ENCODE results near the gene SMG6.
"Not testable (repeated sequence)": the region's sequence is repeated elsewhere in the genome, so short reads cannot be mapped to it uniquely, and the experiment has no call there.

The SMG6 gene

DNA sequence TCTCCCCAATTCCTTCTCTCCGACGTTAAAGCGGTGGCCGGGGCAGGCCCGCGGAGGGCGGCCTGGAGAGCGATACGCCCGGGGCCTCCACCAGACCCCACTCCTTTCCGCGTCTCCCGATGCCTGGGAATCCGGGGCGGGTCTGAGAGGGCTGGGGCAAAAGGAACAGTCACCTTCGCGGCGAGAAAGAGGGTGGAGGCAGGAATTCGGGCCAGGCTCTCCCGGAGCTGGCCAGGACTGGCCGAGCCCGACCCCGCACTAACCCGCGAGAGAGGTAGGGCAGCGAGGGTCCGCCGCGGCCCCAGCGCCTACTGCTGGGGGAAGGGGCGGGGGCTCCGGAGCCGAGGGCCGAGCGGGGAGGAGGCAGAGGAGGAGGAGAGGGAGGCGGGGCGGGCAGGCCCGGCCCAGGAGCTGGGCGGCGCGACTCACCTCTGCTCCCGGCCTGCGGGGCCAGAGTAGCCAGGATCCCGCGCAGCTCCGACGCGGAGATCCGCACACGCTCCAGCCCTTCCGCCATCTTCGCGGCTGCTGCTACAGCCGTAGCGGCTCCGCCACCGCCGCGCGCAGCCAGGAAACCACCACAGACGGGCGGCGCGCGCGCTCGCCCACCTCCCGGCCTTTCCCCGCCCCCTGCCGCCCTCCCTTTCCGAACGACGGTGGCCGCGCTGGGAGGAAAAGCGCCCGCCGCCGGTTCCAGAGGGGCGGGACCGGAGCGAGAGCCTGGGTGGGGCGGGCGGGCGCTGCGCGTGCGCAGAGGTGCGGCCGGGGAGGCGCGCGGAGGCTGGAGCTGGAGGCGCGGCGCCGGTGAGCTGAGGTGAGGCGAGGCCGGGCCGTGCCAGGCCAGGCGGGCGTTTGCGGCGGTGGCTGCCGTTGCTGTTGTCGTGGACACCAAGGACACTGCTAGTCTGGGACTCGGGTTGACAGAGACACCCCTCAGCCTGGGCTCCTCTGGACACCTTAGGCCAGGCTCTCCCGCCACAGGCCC lies at the start of gene SMG6, which contains the start of gene SRR:
Gene SMG6 (minus strand): TSS at position 582 of the 985 bp plus-strand sequence. CDS start 65 bp downstream, at position 517.
Gene SRR (plus strand): TSS at position 747 of the 985 bp plus-strand sequence. CDS start 11,611 bp downstream, outside the sequence.
- DNase-seq (ENCODE audit: low read depth) = peak; percentile 93

DNA sequence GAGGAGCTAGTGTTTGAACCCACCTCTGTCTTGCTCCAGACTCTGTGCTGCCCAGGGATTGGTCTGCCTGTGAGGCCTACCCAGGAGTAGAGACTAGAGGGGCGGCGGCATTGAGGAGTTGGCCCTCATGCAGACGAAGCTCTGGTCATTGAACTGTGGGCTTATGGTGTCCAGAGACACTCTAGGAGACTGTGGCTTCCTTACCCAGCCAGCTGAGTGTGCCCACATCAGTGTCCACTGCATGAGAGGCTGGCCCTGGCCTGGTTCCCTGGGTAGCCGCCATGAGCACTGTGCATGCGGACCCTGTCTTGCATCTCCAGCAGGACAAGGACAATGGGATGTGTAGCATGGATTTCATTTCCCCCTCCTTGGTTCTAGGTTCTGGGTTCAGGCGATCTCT lies 47.7 kb upstream of the SMG6 start:
- DNase-seq (ENCODE audit: low read depth) = no peak

DNA sequence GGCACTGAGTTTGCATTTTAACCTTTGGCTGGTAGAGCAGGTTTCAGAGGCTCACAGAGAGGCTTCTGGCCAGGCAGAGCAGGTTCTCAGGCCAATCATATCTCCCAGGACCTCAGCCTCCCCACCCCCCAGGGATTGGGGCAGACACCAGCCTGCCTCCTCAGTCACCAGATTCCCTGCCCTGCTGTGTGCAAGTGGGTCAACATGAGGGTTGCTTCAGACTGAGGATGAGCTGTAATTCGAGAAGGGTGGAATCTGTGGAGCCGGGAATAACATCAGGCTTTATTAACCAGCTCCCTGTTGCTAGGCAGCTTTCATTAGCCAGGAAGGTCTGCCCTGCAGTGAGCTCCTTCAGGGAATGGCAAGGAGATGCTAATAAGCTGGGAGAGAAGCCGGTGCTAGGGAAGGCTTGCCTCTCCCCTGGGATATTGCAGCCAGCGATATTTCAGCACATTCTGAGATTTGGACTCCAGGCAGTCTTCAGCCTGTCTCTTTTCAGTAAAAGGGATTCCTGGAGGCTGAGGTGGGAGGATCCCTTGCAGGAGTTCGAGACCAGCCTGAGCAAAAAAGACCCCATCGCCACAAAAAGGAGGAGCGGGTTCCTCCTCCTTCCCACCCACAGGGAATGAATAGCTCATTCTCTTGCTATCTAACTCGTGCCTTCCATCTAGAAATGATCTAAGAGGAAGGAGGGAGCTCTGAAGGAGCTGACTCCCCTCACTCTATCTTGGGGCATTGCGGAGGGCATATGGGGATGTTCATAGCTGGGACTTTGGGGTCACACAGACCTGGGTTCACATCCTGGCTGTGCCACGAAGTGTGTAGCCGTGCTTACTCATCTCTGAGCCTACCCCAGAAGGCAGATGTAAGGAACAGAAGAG lies 44.5 kb upstream of the SMG6 start:
- no peak for DNase-seq (ENCODE audit: low read depth)

DNA sequence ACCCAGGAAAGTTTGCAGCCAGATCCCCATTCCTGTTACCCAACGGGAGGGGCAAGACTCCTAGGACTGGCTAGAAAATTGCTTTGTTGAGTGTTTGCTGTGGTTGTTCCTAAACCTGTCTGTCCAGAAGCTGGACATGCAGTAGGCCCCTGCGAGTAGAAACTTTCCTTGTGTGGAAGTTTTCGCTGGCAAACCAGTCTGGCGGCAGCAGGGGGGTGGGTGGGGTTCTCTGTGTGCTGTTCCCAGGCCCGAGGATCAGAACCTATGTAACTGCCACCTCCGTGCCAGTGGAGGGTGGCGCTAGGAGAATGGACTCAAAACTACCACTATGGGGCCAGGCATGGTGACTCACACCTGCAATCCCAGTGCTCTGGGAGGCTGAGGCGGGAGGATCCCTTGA lies 42.9 kb upstream of the SMG6 start:
- DNase-seq (ENCODE audit: low read depth) = no peak

DNA sequence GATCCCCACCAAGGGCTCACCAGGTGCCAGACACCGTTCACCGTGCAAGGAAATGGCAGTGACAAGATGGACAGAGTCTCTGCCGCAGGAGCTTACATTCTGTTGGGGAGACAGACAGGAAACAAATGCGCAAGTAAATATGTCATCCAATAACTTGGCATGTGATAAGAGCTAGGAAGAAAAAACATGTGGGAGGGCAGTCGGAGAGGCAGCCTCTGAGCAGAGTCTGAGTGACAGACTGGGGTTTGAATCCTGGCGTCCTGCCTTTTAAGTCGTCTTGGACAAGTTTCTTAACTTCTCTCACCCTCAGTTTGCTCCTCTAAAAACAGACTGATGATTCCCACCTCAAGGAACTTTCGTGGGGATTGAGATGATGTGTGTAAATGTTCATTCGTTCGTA lies 40.9 kb upstream of the SMG6 start:
- no peak for DNase-seq (ENCODE audit: low read depth)

DNA sequence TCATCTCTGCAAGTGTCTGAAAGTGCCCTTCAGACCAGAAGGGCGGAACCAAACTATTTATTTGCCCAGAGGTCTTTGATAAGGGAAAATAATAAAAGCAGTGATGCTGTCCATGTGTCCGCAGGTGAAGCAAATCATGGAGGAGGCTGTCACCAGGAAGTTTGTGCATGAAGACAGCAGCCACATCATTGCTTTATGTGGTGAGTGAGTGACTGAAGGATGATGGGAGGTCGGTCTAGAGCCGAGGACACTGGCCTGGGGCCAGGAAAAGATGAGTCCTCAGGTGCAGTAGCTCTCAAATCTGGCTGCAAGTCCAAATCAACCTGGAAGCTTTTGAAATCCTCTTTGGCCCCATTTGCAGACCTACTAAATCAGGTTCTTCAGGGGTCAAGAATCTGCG lies 39.8 kb upstream of the SMG6 start:
- DNase-seq (ENCODE audit: low read depth) = no peak

DNA sequence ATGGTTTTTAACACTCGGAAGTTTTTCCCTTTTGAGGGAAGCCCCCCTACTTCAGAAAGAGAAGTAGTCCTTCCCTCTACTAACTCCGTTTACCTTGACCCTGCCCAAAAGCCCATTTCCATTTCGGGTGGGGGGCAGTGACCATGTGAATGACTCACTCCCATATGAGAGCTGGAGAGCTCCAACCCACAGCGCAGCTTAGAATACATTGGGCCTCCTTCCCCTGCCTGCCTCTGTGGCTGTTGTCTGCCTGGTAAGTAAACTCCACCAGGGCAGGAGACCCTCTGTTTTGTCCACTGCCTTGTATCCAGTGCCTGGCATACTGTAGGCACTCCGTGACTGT lies 34.7 kb upstream of the SMG6 start:
- DNase-seq (ENCODE audit: low read depth) = no peak

DNA sequence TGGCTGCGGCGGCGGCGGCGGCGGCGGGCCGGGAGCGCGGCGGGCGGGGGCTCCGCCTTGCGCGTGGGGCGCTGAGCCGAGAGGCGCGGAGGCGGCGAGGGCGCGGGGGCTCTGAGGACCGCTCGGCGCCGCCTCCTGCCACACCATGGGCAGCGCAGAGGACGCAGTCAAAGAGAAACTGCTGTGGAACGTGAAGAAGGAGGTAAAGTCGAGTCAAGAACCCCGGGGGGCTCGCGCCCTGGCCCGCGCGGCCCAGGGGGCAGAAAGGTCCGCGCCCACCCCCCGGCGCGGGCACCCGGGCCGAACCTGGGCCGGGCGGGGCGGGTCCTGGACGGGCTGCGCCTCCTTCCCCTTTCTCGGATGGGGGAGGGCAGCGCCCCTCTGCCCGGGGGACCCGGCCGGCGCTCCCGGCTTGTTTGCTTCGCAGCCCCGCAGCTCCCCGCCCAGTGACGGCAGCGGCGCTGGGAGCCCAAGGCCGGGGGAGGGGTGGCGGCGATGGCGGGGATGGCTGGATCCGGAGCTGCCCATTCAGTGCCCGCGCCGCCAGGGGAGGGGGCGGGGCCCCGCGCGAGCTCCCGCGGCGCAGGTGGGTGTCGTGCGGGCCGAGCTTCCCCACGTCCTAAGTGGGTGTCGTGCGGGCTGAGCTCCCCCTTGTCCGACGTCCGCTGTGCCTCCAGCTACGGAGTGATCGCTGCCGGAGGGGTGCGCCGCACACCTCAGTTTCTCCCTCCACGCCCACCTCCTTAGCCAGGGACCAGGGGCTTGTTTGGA lies 34.1 kb upstream of the SMG6 start:
- no peak for DNase-seq (ENCODE audit: low read depth)

DNA sequence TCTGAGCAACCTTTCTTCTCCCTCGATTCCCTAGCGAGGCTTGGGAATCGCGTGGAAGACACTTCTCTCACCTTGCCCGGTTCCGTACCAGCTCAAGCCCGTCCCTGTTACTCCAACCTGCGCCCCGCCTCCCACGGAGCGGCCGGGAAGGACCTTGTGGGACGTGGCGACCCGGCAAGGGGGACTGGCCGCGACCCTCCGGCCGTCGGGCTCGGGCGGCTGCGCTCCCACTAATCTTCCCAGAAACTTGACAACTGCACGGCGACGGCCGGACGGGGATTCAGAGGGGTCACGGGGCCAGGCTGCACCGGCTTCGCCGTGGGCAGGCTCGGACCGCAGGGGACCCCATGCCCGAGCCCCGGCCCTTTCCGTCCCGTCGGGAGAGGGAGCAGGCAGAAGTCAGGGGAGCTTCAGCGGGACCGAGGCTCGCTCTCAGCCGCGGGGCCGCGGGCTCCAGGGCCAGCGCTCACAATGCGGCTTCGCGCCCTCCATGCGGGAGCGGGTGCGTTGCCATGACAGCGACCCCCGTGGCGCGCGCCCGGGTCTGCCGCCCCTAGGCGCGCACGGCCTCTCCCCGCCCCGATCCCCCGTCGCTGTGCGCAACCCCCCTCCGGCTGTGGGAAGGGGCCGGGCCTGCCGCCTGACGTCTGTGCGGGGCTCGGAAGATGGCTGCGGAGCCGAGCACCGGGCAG lies 33.4 kb upstream of the SMG6 start, which contains the start of gene SGSM2:
Gene SGSM2 (plus strand): TSS at position 650 of the 692 bp plus-strand sequence. CDS start 188 bp downstream, outside the sequence.
- peak; percentile 63 for DNase-seq (ENCODE audit: low read depth)

DNA sequence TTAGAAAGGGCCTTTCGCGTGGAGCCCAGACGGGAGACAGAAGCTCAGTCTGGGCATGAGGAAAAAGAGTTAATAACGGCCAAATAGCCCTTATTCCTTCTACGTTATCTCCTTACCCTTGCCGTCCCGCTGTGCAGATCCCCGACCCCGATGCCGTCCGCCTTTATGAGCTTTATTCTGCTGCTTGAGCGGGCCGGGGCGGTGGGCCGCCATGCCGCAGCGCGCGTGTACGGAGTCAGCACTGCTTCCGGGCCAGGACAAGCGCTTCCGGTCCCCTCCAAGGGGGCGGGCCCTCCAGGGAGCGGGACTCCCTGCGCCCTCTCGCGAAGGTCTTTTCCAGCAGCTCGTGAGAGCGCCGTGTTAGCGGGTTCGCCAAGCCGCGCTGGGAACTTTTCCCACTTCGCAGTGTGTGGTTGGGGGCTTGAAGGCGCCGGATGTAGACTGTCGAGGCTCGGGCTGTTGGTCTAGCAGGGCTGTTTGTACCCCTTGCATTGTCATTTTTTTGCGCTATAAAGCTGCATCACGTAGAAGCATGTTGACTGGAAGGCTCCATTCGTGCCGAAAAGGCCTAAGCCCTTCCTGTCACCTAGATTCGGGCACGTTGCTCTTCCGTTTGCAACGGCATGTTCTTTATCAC lies 32.7 kb upstream of the SMG6 start, which contains the start of gene TSR1:
Gene TSR1 (minus strand): TSS at position 243 of the 637 bp plus-strand sequence. CDS start 30 bp downstream, at position 213.
- peak; percentile 87 for DNase-seq (ENCODE audit: low read depth)

DNA sequence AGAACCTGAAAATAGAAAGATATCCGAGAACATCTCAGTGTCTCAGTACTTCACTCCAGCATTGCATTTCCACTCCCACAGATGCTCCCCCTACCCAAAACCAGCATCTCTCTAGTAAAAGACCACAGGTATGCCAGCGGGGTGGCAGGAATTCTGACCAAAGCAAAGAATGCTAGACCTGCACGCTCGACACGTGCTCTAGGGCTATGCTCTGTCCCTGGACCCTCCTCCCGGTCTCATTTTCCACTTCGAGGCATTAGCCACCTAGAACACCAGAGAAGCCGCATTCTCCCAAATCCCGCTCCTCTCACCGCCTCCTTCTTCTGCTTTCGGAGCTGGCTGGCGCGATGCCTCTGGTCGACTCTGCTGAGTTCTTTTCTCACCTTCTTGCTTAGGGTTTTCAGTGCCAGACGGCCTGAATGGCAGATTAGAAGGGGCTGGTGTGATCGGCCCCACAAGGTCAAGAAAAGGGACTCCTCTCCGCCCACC lies 32.2 kb upstream of the SMG6 start:
- DNase-seq (ENCODE audit: low read depth) = no peak

DNA sequence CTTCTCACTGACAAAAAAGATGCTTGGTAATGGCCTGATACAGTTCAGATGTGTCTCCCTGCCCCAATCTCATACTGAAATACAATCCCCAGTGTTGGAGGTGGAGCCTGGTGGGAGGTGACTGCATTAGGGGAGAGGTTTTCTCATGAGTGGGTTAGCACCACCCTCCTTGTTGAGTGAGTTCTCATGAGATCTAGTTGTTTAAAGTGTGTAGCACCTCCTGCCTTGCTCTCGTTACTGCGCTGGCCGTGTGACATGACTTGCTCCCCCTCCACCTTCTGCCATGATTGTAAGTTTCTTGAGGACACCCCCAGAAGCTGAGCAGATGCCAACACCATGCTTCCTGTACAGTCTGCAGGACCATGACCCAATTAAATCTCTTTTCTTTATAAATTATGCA lies 27.7 kb upstream of the SMG6 start:
- DNase-seq (ENCODE audit: low read depth) = no peak

DNA sequence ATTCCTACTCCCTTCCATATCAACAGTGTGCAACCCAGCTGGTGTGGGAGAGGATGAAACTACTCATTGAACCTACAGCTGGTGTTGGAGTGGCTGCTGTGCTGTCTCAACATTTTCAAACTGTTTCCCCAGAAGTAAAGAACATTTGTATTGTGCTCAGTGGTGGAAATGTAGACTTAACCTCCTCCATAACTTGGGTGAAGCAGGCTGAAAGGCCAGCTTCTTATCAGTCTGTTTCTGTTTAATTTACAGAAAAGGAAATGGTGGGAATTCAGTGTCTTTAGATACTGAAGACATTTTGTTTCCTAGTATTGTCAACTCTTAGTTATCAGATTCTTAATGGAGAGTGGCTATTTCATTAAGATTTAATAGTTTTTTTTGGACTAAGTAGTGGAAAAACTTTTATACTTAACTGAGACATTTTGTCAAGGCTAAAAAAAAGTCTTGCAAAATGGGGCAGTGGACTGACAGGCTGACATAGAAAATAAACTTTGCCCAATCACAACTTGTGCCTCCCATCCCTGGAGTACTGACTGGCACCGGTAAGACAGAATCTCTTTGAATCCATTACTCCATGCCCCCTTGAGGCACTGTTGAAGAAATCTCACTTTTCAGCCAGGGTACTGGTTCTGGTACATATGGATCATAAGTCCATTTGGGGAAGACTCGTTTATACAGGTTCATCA lies 20.2 kb upstream of the SMG6 start:
- DNase-seq (ENCODE audit: low read depth) = no peak

DNA sequence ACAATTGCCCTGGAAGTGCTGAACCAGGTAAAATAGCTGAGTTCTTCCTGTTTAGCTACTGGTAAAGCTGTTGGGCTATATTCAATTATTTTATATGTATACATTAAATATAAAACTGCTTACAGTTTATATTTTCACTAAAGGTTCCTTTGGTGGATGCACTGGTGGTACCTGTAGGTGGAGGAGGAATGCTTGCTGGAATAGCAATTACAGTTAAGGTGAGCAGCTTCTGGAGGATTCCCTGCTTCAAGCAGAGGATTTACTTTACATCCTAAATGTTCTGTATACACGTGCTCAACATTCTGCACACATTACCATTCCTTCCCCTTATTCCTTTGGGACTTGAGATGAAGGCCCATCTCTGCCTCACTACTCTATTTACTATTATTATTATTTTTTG lies 17.8 kb upstream of the SMG6 start:
- DNase-seq (ENCODE audit: low read depth) = no peak

DNA sequence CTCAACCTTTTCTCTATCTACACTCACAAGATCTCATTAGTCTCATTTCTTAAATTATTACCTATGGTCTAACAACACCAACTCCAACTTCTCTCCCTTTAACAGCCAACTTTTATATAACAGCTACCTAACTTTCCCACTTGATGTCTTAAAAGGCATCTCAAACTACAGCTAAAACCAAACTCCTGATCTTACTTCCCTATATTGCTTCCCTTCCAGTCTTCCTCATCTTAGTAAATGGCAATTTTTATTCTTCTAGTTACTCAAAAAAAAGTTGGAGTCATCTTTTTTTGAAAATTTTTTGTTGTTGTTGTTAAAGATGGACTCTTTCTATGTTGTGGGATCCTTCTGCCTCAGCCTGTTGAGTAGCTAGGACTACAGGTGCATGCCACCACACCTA lies 15.5 kb upstream of the SMG6 start:
- DNase-seq (ENCODE audit: low read depth) = no peak

DNA sequence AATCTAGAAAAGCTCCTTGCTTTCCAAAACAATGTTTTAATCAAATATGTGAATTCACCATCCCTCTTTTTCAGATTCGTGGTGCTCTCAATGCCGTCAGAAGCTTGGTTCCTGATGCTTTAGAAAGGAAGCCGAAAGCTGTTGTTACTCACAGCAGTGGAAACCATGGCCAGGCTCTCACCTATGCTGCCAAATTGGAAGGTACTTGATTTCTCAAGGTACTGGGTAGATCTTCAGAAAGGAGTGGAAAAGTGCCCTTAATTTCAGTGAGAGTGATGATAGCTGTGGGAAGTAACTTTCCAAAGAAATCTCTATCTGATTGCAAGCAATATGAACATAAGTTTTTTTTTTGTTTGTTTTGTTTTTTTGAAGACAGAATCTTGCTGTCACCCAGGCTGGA lies 14.2 kb upstream of the SMG6 start:
- DNase-seq (ENCODE audit: low read depth) = no peak

DNA sequence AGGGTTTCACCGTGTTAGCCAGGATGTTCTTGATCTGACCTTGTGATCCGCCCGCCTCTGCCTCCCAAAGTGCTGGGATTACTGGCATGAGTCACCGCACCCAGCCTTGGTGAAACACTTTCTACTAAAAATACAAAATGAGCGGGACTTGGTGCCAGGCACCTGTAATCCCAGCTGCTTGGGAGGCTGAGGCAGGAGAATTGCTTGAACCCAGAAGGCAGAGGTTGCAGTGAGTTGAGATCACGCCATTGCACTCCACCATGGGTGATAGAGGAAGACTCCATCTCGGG lies 13.3 kb upstream of the SMG6 start:
- not testable (repeated sequence) for DNase-seq (ENCODE audit: low read depth)

DNA sequence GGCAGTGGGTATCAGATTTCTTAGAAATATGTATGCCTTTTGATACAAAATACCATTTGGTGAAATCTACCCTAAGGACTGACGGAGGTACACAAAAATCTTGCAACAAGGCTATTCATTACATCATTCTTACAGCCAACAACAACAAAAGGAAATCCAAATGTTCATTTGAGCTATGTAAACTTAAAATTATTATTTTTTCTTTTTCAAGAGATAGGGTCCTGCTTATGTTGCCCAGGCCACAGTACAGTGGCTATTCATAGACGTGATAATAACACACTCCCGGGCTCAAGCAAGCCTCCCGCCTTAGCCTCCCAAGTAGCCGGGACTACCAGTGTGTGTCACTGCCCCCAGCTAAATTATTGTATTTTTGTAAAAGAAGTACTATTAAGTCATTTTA lies 9.2 kb upstream of the SMG6 start:
- DNase-seq (ENCODE audit: low read depth) = no peak

DNA sequence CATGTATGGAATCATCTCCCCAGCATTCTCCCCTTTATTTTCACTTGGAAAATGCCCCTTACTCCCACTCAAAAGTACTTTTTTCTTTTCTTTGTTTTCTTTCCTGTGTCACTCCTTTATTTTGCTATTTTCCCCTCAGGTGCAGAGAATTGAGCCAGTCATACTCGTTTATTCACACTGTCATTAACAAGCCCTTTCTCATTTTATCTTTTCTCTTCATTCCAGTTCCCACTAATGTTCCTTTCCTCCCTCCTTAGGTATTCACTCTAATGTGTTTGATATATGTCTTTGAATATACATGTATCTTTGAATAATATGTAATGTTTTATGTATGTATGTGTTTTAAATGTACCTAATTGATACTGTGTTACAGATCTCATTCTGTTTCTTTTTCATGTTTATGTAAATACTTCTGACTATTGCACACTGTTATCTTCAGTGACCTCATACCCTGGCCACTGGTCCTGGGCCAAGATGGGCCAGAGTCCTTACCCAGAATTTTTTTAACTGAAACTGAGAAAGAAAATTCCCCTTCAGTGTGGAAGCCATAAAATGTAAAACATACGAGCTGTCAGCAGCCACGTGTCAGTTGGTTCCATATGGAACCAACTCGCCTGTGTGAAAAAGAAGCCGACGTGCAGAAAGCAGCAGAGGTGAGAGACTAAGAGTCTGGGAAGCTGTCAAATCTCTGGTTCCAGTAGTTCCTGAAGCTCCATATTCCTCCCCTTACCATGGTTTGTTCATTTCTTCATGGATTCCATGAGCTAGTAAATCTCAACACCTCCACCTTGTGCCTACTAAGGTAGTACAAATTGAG lies 6.0 kb upstream of the SMG6 start:
- no peak for DNase-seq (ENCODE audit: low read depth)
